ENCODE measurements around the gene BLTP1. TPM values are rescaled to one million over a fixed set of nuclear protein-coding genes. Genes with fewer than 3 reads are reported as not detected.

The BLTP1 gene, protein sequence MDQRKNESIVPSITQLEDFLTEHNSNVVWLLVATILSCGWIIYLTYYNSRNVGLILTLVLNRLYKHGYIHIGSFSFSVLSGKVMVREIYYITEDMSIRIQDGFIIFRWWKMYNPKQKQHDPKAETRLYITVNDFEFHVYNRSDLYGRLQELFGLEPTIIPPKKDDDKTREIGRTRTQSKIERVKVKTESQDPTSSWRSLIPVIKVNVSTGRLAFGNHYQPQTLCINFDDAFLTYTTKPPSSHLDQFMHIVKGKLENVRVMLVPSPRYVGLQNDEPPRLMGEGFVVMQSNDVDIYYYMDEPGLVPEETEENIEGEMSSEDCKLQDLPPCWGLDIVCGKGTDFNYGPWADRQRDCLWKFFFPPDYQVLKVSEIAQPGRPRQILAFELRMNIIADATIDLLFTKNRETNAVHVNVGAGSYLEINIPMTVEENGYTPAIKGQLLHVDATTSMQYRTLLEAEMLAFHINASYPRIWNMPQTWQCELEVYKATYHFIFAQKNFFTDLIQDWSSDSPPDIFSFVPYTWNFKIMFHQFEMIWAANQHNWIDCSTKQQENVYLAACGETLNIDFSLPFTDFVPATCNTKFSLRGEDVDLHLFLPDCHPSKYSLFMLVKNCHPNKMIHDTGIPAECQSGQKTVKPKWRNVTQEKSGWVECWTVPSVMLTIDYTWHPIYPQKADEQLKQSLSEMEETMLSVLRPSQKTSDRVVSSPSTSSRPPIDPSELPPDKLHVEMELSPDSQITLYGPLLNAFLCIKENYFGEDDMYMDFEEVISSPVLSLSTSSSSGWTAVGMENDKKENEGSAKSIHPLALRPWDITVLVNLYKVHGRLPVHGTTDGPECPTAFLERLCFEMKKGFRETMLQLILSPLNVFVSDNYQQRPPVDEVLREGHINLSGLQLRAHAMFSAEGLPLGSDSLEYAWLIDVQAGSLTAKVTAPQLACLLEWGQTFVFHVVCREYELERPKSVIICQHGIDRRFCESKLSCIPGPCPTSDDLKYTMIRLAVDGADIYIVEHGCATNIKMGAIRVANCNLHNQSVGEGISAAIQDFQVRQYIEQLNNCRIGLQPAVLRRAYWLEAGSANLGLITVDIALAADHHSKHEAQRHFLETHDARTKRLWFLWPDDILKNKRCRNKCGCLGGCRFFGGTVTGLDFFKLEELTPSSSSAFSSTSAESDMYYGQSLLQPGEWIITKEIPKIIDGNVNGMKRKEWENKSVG (N-terminal part only)
- total RNA-seq (2014; rRNA removed; shearing (Covaris generic)) (62.5 and 70.3 TPM in 2 replicates), polyA plus RNA-seq (2016; fragmentation: Nextera tagmentation; extraction: Ambion mirVana) (9.7 and 12.9 TPM in 2 replicates)
- long read RNA-seq, partial matches to known transcripts: 1 of 2 reads
- long read RNA-seq, other reads (novel, unspliced or antisense): 1 of 2 reads

DNA sequence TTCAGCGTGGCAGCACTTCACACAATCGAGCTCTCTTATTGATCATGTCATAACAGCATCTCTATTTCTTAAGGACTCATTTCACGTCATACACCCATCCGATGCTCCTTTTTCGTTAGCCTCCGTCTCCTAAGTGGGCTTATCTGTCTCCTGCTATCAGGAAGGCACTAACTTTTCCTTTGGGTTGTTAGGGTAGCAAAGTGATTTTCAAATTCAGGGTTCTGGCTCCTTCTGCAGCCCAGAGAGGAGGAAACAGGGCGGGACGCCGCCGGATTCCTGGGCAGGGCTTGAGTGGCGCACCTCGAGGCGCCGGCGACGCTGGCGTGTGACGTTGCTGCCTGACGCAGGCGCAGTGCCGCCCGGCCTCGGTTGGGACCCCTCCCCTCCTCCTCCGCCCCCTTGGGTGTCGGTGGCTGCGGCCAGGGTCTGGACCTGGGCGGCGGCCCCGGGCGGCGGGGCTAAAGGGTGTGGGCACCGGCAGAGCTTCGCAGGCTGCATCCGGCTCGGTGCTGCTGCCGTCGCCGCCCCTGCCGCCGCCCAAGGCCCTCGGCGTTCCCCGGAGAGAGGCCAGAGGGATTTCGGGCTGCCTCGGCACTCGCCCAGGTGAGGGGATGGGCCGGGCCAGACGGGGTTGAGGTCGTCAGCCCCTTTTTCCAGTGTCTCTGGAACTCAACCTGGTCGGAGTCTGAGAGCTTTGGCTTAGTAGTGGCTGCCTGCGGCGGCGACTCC is at the start of gene BLTP1:
BLTP1 (plus strand) TSS at position 350 of the 729 bp plus-strand sequence. CDS start 18,317 bp downstream, outside the sequence.
- Histone ChIP-seq H3K9me2 (ENCODE audit: insufficient read depth) (no peaks in the 10 kb centered on the region), H3K4me2 (peak within 1 kb of the TSS; percentile 73), H3K27me3 (ENCODE audit: insufficient read depth) (no peaks in the 10 kb centered on the region), H3K4me3 (peak within 1 kb of the TSS; percentile 90), H4K20me1 (replicated peaks; ENCODE audit: insufficient read depth) (no peaks in the 10 kb centered on the region), H3F3A (replicated peaks; ENCODE audit: low read depth) (no peaks in the 10 kb centered on the region), H3K79me2 (replicated peaks; ENCODE audit: insufficient read depth) (peaks cover 24% of the 10 kb centered on the region), H2AFZ (peak within 1 kb of the TSS; percentile 96), H3K36me3 (ENCODE audit: insufficient read depth) (peaks cover 4% of the 10 kb centered on the region; the same call in 1 of the 2 replicates), H3K27ac (ENCODE audit: low read depth) (peak within 1 kb of the TSS; percentile 79; the same call in 1 of the 2 replicates), H3K4me1 (ENCODE audit: insufficient read depth) (0 out of 2 replicates have a peak, but pooled peaks cover 7% of the 10 kb centered on the region)
- H3K9me3 Mint-ChIP-seq: peaks cover 8% of the 10 kb centered on the region
- DNase-seq (ENCODE audit: low spot score) (peak; percentile 90), ATAC-seq (peak; percentile 96)
- peak within 1 kb of the TSS; percentile 92 for H3K4me3 Mint-ChIP-seq
- H3K27ac Mint-ChIP-seq: peak within 1 kb of the TSS; percentile 97
- peaks cover 30% of the 10 kb centered on the region for H3K36me3 Mint-ChIP-seq (ENCODE audit: low read depth)
- no peaks in the 10 kb centered on the region for H3K27me3 Mint-ChIP-seq (ENCODE audit: insufficient read depth, low read depth, poor library complexity)
- H3K4me1 Mint-ChIP-seq: peaks cover 6% of the 10 kb centered on the region; the same call in 2 of the 3 replicates
- TF ChIP-seq CREB1 (CRISPR knock-in tag; IDR thresholded peaks at IDR 0.05; ENCODE audit: low read depth) (peak; percentile 97), EZH2 (IDR thresholded peaks at IDR 0.05; ENCODE audit: low read depth, unreplicated experiment) (no peak), ZNF114 (CRISPR knock-in tag; IDR thresholded peaks at IDR 0.05) (no peak)
- TF ChIP-seq, protein P1, sequence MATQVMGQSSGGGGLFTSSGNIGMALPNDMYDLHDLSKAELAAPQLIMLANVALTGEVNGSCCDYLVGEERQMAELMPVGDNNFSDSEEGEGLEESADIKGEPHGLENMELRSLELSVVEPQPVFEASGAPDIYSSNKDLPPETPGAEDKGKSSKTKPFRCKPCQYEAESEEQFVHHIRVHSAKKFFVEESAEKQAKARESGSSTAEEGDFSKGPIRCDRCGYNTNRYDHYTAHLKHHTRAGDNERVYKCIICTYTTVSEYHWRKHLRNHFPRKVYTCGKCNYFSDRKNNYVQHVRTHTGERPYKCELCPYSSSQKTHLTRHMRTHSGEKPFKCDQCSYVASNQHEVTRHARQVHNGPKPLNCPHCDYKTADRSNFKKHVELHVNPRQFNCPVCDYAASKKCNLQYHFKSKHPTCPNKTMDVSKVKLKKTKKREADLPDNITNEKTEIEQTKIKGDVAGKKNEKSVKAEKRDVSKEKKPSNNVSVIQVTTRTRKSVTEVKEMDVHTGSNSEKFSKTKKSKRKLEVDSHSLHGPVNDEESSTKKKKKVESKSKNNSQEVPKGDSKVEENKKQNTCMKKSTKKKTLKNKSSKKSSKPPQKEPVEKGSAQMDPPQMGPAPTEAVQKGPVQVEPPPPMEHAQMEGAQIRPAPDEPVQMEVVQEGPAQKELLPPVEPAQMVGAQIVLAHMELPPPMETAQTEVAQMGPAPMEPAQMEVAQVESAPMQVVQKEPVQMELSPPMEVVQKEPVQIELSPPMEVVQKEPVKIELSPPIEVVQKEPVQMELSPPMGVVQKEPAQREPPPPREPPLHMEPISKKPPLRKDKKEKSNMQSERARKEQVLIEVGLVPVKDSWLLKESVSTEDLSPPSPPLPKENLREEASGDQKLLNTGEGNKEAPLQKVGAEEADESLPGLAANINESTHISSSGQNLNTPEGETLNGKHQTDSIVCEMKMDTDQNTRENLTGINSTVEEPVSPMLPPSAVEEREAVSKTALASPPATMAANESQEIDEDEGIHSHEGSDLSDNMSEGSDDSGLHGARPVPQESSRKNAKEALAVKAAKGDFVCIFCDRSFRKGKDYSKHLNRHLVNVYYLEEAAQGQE (IDR thresholded peaks at IDR 0.05; ENCODE audit: unreplicated experiment): peak; percentile 25
- TF ChIP-seq, protein P2, sequence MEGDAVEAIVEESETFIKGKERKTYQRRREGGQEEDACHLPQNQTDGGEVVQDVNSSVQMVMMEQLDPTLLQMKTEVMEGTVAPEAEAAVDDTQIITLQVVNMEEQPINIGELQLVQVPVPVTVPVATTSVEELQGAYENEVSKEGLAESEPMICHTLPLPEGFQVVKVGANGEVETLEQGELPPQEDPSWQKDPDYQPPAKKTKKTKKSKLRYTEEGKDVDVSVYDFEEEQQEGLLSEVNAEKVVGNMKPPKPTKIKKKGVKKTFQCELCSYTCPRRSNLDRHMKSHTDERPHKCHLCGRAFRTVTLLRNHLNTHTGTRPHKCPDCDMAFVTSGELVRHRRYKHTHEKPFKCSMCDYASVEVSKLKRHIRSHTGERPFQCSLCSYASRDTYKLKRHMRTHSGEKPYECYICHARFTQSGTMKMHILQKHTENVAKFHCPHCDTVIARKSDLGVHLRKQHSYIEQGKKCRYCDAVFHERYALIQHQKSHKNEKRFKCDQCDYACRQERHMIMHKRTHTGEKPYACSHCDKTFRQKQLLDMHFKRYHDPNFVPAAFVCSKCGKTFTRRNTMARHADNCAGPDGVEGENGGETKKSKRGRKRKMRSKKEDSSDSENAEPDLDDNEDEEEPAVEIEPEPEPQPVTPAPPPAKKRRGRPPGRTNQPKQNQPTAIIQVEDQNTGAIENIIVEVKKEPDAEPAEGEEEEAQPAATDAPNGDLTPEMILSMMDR (conservative IDR thresholded peaks at IDR 0.05; ENCODE audit: low read depth in 2 of 2): 0 out of 4 replicates have a peak, but pooled peaks of 1 of the 2 experiments have one; percentile 14
- TF ChIP-seq, protein P3, sequence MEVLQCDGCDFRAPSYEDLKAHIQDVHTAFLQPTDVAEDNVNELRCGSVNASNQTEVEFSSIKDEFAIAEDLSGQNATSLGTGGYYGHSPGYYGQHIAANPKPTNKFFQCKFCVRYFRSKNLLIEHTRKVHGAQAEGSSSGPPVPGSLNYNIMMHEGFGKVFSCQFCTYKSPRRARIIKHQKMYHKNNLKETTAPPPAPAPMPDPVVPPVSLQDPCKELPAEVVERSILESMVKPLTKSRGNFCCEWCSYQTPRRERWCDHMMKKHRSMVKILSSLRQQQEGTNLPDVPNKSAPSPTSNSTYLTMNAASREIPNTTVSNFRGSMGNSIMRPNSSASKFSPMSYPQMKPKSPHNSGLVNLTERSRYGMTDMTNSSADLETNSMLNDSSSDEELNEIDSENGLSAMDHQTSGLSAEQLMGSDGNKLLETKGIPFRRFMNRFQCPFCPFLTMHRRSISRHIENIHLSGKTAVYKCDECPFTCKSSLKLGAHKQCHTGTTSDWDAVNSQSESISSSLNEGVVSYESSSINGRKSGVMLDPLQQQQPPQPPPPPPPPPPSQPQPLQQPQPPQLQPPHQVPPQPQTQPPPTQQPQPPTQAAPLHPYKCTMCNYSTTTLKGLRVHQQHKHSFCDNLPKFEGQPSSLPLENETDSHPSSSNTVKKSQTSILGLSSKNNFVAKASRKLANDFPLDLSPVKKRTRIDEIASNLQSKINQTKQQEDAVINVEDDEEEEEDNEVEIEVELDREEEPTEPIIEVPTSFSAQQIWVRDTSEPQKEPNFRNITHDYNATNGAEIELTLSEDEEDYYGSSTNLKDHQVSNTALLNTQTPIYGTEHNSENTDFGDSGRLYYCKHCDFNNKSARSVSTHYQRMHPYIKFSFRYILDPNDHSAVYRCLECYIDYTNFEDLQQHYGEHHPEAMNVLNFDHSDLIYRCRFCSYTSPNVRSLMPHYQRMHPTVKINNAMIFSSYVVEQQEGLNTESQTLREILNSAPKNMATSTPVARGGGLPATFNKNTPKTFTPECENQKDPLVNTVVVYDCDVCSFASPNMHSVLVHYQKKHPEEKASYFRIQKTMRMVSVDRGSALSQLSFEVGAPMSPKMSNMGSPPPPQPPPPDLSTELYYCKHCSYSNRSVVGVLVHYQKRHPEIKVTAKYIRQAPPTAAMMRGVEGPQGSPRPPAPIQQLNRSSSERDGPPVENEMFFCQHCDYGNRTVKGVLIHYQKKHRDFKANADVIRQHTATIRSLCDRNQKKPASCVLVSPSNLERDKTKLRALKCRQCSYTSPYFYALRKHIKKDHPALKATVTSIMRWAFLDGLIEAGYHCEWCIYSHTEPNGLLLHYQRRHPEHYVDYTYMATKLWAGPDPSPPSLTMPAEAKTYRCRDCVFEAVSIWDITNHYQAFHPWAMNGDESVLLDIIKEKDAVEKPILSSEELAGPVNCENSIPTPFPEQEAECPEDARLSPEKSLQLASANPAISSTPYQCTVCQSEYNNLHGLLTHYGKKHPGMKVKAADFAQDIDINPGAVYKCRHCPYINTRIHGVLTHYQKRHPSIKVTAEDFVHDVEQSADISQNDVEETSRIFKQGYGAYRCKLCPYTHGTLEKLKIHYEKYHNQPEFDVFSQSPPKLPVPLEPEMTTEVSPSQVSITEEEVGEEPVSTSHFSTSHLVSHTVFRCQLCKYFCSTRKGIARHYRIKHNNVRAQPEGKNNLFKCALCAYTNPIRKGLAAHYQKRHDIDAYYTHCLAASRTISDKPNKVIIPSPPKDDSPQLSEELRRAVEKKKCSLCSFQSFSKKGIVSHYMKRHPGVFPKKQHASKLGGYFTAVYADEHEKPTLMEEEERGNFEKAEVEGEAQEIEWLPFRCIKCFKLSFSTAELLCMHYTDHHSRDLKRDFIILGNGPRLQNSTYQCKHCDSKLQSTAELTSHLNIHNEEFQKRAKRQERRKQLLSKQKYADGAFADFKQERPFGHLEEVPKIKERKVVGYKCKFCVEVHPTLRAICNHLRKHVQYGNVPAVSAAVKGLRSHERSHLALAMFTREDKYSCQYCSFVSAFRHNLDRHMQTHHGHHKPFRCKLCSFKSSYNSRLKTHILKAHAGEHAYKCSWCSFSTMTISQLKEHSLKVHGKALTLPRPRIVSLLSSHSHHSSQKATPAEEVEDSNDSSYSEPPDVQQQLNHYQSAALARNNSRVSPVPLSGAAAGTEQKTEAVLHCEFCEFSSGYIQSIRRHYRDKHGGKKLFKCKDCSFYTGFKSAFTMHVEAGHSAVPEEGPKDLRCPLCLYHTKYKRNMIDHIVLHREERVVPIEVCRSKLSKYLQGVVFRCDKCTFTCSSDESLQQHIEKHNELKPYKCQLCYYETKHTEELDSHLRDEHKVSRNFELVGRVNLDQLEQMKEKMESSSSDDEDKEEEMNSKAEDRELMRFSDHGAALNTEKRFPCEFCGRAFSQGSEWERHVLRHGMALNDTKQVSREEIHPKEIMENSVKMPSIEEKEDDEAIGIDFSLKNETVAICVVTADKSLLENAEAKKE (CRISPR knock-in tag; IDR thresholded peaks at IDR 0.05): no peak
